ENCODE measurements around the gene PDPK1.
"Not testable (repeated sequence)": the region's sequence is repeated elsewhere in the genome, so short reads cannot be mapped to it uniquely, and the experiment has no call there.

The PDPK1 gene

DNA sequence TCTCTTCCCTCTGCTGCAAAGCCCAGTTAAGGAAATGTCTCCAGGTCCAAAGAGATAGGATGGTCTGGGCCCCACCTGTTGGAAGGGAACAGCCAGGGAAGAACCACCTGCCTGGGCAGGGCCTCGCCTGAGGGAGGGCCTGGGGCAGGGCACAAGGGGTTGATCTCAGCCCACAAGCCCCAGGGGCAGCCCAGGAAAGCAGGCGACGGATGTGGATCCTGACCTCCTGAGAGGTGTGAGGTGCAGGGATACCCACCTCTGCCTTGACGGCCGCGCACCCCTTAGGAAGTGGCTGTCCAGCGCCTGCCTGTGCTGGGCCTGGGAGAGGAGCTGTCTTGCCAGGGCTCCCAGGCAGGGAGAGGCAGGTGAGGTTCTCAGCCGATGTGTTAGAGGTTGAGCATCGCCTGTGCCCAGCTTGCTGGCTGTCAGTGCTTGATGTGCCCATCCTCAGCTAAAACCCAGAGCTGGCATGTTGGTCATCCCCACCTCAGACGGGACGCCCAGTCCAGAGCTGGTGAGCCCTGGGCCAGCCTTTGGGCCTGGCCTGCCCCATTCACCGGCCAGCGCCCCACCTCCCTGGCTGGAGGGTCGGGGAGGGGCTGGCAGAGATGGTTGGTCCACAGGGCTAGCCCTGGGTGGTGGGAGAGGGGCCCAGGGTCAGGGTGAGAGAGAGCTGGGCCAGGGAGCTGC lies 7.0 kb upstream of the PDPK1 start:
- H3K4me3 ChIP-seq (ENCODE audit: low read depth, low read length): no peak overlapping the region
- DNase-seq (ENCODE audit: low read depth, low spot score): no peak
- ChIA-PET POLR2A (interaction anchor here (3.1 kb wide), 1 partner anchor 11 kb away, joined by 28 read pairs; the partner anchor contains the start of gene AMDHD2), CTCF (interaction anchor here (1.3 kb wide), 1 partner anchor 12 kb away, joined by 4 read pairs; no protein-coding TSS in a partner anchor)
- TF ChIP-seq, protein P1, sequence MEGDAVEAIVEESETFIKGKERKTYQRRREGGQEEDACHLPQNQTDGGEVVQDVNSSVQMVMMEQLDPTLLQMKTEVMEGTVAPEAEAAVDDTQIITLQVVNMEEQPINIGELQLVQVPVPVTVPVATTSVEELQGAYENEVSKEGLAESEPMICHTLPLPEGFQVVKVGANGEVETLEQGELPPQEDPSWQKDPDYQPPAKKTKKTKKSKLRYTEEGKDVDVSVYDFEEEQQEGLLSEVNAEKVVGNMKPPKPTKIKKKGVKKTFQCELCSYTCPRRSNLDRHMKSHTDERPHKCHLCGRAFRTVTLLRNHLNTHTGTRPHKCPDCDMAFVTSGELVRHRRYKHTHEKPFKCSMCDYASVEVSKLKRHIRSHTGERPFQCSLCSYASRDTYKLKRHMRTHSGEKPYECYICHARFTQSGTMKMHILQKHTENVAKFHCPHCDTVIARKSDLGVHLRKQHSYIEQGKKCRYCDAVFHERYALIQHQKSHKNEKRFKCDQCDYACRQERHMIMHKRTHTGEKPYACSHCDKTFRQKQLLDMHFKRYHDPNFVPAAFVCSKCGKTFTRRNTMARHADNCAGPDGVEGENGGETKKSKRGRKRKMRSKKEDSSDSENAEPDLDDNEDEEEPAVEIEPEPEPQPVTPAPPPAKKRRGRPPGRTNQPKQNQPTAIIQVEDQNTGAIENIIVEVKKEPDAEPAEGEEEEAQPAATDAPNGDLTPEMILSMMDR (IDR thresholded peaks at IDR 0.05; ENCODE audit: insufficient read depth, low read length, missing control alignments): no peak

GRCh38 chr16:2531371-2531695 lies 6.5 kb upstream of the PDPK1 start, which contains the start of gene CEMP1:
CEMP1 (minus strand) TSS chr16:2531408; CDS start chr16:2531073, 335 bp downstream.
- DNase-seq (ENCODE audit: low read depth, low spot score): no peak
- TF ChIP-seq, protein P1 (IDR thresholded peaks at IDR 0.05; ENCODE audit: insufficient read depth, low read length, missing control alignments): no peak
- CTCF ChIA-PET: interaction anchor here (1.0 to 1.3 kb wide), 2 partner anchors 13 to 43 kb away, joined by 4 read pairs; no protein-coding TSS in a partner anchor
- POLR2A ChIA-PET: interaction anchor here (3.1 kb wide), 1 partner anchor 12 kb away, joined by 28 read pairs; the partner anchor contains the start of gene AMDHD2
- peak within 1 kb of the TSS; percentile 65 for H3K4me3 ChIP-seq (ENCODE audit: low read depth, low read length)

DNA sequence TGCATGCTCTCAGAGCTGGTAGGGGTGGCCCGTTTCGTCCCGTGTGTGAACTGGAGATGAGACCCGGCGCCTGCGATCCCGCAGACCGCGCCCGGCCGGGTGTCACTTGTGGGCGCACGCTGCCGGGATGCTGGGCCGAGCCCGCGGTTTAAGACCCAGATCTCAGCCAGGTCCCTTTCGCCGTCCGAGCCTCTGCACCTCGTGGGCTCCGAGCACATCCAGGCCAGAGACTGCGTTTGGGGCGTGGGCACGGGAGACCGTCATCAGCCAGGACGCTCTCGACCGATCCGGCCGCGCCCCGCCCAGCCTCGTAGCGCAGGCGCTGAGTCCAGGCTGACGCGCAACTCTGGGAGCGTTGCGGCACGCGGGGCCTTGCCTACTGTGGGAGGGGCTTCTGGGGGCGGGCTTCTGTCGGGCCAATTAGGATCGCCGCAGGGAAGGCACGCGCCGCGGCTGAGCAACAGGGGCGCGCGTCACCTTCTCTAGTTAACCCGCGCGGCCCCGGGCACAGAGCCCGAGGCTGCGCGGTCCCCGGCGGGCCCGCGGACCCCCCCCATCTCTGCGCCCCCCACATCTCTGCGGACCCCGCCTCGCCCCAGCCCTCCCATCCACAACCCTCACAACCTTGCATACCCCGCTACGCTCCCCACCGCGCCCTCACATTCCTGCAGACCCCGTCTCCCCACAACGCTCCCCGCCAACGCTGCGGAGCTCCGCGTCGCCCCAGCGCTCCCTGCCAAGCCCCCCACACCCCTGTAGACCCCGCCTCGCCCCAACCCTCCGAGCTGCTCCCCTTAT lies 5.9 kb upstream of the PDPK1 start:
- DNase-seq (ENCODE audit: low read depth, low spot score): peak; percentile 69
- TF ChIP-seq, protein P1 (IDR thresholded peaks at IDR 0.05; ENCODE audit: insufficient read depth, low read length, missing control alignments): no peak
- CTCF ChIA-PET: interaction anchor here (1.0 to 1.3 kb wide), 3 partner anchors 11 to 44 kb away, joined by 3 to 4 read pairs (median 4); partner anchors contain the start of gene AMDHD2
- peak overlapping the region; percentile 65 for H3K4me3 ChIP-seq (ENCODE audit: low read depth, low read length)
- POLR2A ChIA-PET: interaction anchor here (3.1 kb wide), 1 partner anchor 12 kb away, joined by 28 read pairs; the partner anchor contains the start of gene AMDHD2

DNA sequence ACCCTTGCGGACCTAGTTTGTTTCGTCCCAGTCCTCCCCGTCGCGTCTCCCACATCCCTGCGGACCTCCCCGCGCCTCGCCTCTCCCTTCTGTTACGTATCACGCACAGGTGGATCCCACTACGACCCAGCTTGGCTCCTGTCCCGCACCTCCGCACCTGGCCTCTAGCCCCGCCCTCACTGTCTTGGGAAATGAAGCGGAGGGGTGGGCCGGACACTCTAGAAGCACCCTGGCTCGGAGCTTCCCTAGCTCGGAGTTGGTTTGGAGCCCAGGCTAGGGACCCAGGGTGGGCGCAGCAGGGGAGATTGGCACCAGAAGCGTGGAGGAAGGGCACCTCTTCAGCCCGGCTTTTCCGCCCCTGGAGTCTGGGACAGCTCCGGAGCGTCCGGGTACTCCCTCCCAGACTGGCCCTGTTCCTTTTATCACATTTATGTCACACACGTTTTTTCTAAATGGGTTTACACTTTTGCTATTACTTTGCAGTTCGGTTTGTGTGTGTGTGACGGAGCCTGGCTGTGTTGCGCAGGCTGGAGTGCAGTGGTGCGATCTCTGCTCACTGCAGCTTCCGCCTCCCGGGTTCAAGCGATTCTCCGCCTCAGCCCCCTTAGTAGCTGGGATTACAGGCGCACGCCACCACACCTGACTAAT lies 5.2 kb upstream of the PDPK1 start:
- no peak for DNase-seq (ENCODE audit: low read depth, low spot score)
- POLR2A ChIA-PET: interaction anchor here (3.1 kb wide), 1 partner anchor 13 kb away, joined by 28 read pairs; the partner anchor contains the start of gene AMDHD2
- CTCF ChIA-PET: interaction anchor here (1.0 to 1.3 kb wide), 2 partner anchors 12 to 20 kb away, joined by 3 to 4 read pairs; partner anchors contain the start of gene AMDHD2
- TF ChIP-seq, protein P1 (IDR thresholded peaks at IDR 0.05; ENCODE audit: insufficient read depth, low read length, missing control alignments): no peak
- H3K4me3 ChIP-seq (ENCODE audit: low read depth, low read length): peak overlapping the region; percentile 65

- H3K4me3 ChIP-seq (ENCODE audit: low read depth, low read length): peak overlapping the region; percentile 65
- DNase-seq (ENCODE audit: low read depth, low spot score): not testable (repeated sequence)
- ChIA-PET CTCF (interaction anchor here (1.0 to 1.3 kb wide), 2 partner anchors 13 to 21 kb away, joined by 3 to 4 read pairs; partner anchors contain the start of gene AMDHD2), POLR2A (interaction anchor here (3.1 kb wide), 1 partner anchor 14 kb away, joined by 28 read pairs; the partner anchor contains the start of gene AMDHD2)
These were observed 4.6 kb upstream of the PDPK1 start for GRCh38 chr16:2533142-2533755.

DNA sequence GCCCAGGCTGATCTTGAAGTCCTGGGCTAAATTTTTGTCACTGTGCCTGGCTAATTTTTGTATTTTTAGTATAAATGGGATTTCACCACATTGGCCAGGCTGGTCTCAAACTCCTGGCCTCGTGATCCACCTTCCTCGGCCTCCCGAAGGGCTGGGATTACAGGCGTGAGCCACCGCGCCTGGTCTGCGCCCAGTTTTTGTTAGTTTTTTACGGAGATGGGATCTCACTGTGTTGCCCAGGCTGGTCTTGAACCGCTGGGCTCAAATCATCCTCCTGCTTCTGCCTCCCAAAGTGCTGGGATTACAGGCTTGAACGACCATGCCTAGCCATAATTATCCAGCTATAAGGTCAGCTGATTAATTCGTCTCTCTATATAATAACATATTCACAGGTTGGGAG lies 3.9 kb upstream of the PDPK1 start:
- CTCF ChIA-PET: no interaction called here
- POLR2A ChIA-PET: no interaction called here

GRCh38 chr16:2534335-2534734 lies 3.5 kb upstream of the PDPK1 start:
- DNase-seq (ENCODE audit: low read depth, low spot score); CTCF ChIA-PET; H3K4me3 ChIP-seq (ENCODE audit: low read depth, low read length): not testable (repeated sequence)
- POLR2A ChIA-PET: interaction anchor here (0.7 kb wide), 1 partner anchor 379 kb away, joined by 3 read pairs; the partner anchor contains the start of gene TRAF7

More for the DNA sequence above, 3.9 kb upstream of the PDPK1 start:
- H3K4me3 ChIP-seq (ENCODE audit: low read depth, low read length): no peak overlapping the region
- TF ChIP-seq, protein P1 (IDR thresholded peaks at IDR 0.05; ENCODE audit: insufficient read depth, low read length, missing control alignments): no peak
- DNase-seq (ENCODE audit: low read depth, low spot score): no peak

All from AG04449 (cell line).